PC-3 (cell line): ENCODE data around the gene RAMP1.

Experiments
- CTCF ChIP-seq: fragments of 300-600 bp; sonication (generic); conservative IDR thresholded peaks from 2 replicates; pipeline ENCODE4 v1.5.1; 2017; ENCODE audit warnings: antibody characterized with exemption, low read depth, mild to moderate bottlenecking, low read length
- EZH2 ChIP-seq: fragments of 300-600 bp; sonication (generic); IDR thresholded peaks from one replicate; pipeline ENCODE4 v1.6.1; 2017; ENCODE audit warnings: antibody characterized with exemption, mild to moderate bottlenecking, low read length; ENCODE audit not compliant: unreplicated experiment
- EZH2phosphoT487 ChIP-seq: fragments of 300-600 bp; sonication (generic); IDR thresholded peaks from 2 replicates; pipeline ENCODE4 v1.6.1; 2018; ENCODE audit warnings: mild to moderate bottlenecking, antibody characterized with exemption, low read length, borderline replicate concordance

GRCh38 chr2:237883951-237884446, 24.6 kb downstream of the RAMP1 start:
- TF ChIP-seq CTCF: no peak
- no peak for TF ChIP-seq EZH2phosphoT487
- no peak for TF ChIP-seq EZH2
